Upper lobe of right lung (tissue), 1 donor: ENCODE results near the gene ZPR1. TPM values are rescaled to one million over a fixed set of nuclear protein-coding genes. Genes with fewer than 3 reads are reported as not detected.

Source experiments
- ATAC-seq: fragments of 200-7000 bp; cut with Tn5 transposase; one replicate; pipeline ENCODE4 v1.9.1; 2020; ENCODE audit warnings: mild to moderate bottlenecking, moderate library complexity
- DNase-seq: peaks from one replicate; pipeline ENCODE4 v3.0.0-alpha.2; 2020
- H3K27ac ChIP-seq: fragments of 200-600 bp; one replicate; pipeline ENCODE4 v1.8.0; 2022
- H3K27me3 ChIP-seq: fragments of 200-600 bp; one replicate; pipeline ENCODE4 v1.8.0; 2022; ENCODE audit warnings: mild to moderate bottlenecking
- H3K36me3 ChIP-seq: fragments of 200-600 bp; one replicate; pipeline ENCODE4 v1.8.0; 2022
- H3K4me1 ChIP-seq: fragments of 200-600 bp; one replicate; pipeline ENCODE4 v1.8.0; 2022
- H3K4me3 ChIP-seq: fragments of 200-600 bp; one replicate; pipeline ENCODE4 v1.8.0; 2022; ENCODE audit warnings: mild to moderate bottlenecking
- H3K9me3 ChIP-seq: fragments of 200-600 bp; one replicate; pipeline ENCODE4 v1.8.0; 2022
- intact Hi-C: fragments of 100-400 bp; cut with DNase I; formaldehyde crosslinking; loops from one replicate; pipeline ENCODE4 v1.11.0; 2022
- total RNA-seq: library from RNA; stranded (reverse); fragmentation: NEBNext Ultra II Directional; extraction: Animal tissue kit (Norgen Biotek cat#: 25700); gene quantifications from one replicate; pipeline ENCODE4 v1.2.1, GENCODE V29; 2021
- TF ChIP-seq, protein P1 (sequence below): fragments of 200-600 bp; IDR thresholded peaks from one replicate; pipeline ENCODE4 v1.8.0; 2022; ENCODE audit warnings: antibody characterized with exemption
- donor health status: DM: no; HTN: yes; CAD: no; lungs with severe emphysema.

Gene ZPR1
- total RNA-seq, 1 donor from 2014 or later, result 43.1 TPM

DNA sequence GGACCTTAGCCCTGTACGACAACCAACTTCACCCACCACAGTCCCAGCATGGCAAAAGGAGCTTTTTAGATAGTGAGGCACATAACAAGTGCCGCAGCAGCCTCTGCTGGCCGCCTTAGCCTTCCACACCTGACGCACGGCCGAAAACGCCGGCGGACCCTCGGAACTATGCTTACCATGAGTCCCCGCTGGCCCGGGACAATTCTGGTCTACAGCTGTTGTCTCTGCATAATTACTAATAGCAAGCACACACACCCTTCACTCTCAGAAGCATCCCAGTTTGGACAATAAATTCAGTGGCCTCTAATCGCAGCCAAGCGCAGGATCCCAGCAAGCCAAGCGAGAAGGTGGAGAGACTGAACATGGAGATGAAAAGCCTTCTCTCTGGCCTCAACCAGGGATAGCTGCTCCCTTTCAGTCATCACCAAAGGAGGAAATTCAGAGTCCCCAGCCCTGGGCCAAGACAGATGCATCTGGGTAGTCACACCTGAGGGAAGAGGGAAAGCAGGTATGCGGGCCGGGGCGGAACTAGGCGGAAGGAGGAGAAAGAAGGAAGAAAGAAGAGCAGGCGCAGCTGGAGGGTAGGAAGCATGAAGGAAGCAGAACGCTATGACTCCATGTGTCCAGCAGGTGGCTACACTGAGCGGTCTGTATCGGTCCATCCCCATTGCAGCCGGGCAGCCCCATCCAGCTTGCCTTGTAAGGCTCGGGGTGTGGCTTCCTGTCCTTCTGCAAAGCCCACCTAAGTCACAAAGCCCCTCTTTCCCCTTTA lies 55.4 kb downstream of the ZPR1 start:
- Histone ChIP-seq H3K4me3 (no peak overlapping the region), H3K27me3 (peaks cover 4% of the 10 kb centered on the region), H3K36me3 (no peaks in the 10 kb centered on the region), H3K9me3 (no peaks in the 10 kb centered on the region), H3K27ac (no peak overlapping the region), H3K4me1 (peaks cover 3% of the 10 kb centered on the region)
- ATAC-seq, result peak; percentile 92
- peak; percentile 75 for DNase-seq
- intact Hi-C loops, result no loop called here
- TF ChIP-seq, protein P1, sequence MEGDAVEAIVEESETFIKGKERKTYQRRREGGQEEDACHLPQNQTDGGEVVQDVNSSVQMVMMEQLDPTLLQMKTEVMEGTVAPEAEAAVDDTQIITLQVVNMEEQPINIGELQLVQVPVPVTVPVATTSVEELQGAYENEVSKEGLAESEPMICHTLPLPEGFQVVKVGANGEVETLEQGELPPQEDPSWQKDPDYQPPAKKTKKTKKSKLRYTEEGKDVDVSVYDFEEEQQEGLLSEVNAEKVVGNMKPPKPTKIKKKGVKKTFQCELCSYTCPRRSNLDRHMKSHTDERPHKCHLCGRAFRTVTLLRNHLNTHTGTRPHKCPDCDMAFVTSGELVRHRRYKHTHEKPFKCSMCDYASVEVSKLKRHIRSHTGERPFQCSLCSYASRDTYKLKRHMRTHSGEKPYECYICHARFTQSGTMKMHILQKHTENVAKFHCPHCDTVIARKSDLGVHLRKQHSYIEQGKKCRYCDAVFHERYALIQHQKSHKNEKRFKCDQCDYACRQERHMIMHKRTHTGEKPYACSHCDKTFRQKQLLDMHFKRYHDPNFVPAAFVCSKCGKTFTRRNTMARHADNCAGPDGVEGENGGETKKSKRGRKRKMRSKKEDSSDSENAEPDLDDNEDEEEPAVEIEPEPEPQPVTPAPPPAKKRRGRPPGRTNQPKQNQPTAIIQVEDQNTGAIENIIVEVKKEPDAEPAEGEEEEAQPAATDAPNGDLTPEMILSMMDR, result peak; percentile 88

DNA sequence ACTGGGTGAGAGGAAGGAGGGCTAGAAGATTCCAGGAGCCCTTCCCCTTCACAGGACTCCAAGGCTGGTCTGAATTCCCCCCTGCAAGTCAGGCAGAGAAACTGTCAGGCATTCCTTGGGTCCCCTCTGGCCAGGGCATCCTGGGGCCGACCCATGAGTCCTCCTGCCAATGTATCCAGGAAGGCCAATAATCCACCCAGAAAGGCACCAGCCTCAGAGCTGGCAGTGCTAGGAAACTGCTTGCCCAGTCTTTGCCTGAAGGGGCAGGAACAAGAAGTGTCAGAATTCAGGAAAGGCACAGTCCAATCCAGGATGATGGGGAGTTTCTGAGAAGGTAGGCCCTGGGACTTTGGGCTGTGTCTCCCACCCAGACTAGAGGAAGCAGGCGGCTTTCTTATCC lies 56.0 kb downstream of the ZPR1 start:
- intact Hi-C loops, result no loop called here
- ATAC-seq (no peak), DNase-seq (peak; percentile 29)

DNA sequence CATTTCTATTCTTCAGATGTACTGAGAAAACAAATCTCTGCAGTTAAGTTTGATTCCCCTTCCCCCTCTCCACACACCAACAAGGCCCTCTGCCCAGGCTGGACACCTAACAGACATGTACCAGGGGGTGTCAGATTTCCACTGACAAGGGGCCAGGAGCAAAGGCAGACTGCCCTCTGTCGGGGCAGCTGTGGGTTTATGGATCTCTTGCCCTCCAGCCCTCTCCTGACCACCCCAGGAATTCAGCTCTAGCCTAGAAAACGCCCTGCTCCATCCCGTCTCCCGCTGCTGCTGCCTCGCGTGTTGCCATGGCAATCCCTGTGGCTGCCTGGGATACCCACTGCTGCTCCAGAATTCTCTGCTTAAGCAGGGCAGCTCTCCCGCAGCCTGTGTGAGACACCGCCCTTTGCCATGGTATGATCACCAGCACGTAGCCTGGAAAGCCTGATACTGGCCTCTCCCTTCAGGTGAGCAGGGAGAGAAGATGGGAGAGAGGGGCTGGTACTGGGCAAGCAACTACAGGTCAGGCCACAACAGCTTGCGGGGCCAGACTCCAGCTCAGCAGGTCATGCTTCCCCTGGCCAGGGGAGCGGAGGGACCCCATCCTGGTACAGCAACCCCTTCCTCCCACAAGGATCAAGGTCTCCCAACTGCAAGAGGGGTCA lies 56.6 kb downstream of the ZPR1 start:
- TF ChIP-seq, protein P1, result no peak
- ATAC-seq (no peak), DNase-seq (peak; percentile 49)
- Histone ChIP-seq H3K36me3 (no peaks in the 10 kb centered on the region), H3K27me3 (peaks cover 4% of the 10 kb centered on the region), H3K4me3 (no peak overlapping the region), H3K27ac (no peak overlapping the region), H3K4me1 (peaks cover 3% of the 10 kb centered on the region), H3K9me3 (no peaks in the 10 kb centered on the region)
- intact Hi-C loops, result no loop called here

More for the DNA sequence above, 56.0 kb downstream of the ZPR1 start:
- H3K36me3 ChIP-seq, result no peaks in the 10 kb centered on the region
- H3K4me1 ChIP-seq, result peaks cover 3% of the 10 kb centered on the region
- H3K27me3 ChIP-seq, result peaks cover 4% of the 10 kb centered on the region
- no peaks in the 10 kb centered on the region for H3K9me3 ChIP-seq
- H3K4me3 ChIP-seq, result no peak overlapping the region
- H3K27ac ChIP-seq, result no peak overlapping the region
- TF ChIP-seq, protein P1, result no peak

DNA sequence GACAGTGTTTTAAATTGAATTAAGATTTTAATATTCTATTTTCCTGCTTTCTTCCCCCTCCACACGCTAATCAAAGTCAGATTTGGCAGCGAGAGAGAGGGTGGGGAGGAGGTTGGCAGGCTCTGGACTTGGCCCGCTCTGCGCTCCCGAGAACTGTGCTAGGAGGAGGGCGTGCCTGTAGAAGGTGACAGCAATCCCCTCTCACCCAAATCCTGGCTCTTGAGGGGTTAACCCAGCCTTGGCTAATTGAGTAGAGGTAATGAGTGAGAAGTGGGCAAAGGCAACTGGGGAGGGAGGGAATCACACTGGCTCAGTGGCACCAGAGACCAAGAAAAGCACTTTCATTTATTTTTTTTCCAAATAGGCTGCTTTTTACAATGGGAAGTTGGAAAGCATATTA lies 57.2 kb downstream of the ZPR1 start:
- Histone ChIP-seq H3K27me3 (peaks cover 4% of the 10 kb centered on the region), H3K4me1 (peaks cover 3% of the 10 kb centered on the region), H3K4me3 (no peak overlapping the region), H3K27ac (no peak overlapping the region), H3K36me3 (no peaks in the 10 kb centered on the region), H3K9me3 (no peaks in the 10 kb centered on the region)
- TF ChIP-seq, protein P1, result no peak
- ATAC-seq (no peak), DNase-seq (peak; percentile 42)
- intact Hi-C loops, result no loop called here

- H3K9me3 ChIP-seq, result no peaks in the 10 kb centered on the region
- no peak overlapping the region for H3K27ac ChIP-seq
- ATAC-seq (no peak), DNase-seq (no peak)
- H3K27me3 ChIP-seq, result peaks cover 4% of the 10 kb centered on the region
- TF ChIP-seq, protein P1, result no peak
- H3K36me3 ChIP-seq, result no peaks in the 10 kb centered on the region
- H3K4me3 ChIP-seq, result no peak overlapping the region
- peaks cover 3% of the 10 kb centered on the region for H3K4me1 ChIP-seq
- intact Hi-C loops, result no loop called here
These were observed 57.6 kb downstream of the ZPR1 start for GRCh38 chr11:116730241-116730561.
